ENCODE results near the gene ADAM12.

Gene ADAM12

GRCh38 chr10:126218778-126219649 lies 169.3 kb downstream of the ADAM12 start:
- no peak for TF ChIP-seq CTCF (conservative IDR thresholded peaks at IDR 0.05)
- no peak overlapping the region for H3K27ac ChIP-seq

- TF ChIP-seq CTCF (conservative IDR thresholded peaks at IDR 0.05): no peak
- no peak overlapping the region for H3K27ac ChIP-seq
Observed at GRCh38 chr10:126218174-126218573, 170.1 kb downstream of the ADAM12 start.

- TF ChIP-seq CTCF (conservative IDR thresholded peaks at IDR 0.05): no peak
- no peak overlapping the region for H3K27ac ChIP-seq
Observed at GRCh38 chr10:126216632-126216961, 171.7 kb downstream of the ADAM12 start.

DNA sequence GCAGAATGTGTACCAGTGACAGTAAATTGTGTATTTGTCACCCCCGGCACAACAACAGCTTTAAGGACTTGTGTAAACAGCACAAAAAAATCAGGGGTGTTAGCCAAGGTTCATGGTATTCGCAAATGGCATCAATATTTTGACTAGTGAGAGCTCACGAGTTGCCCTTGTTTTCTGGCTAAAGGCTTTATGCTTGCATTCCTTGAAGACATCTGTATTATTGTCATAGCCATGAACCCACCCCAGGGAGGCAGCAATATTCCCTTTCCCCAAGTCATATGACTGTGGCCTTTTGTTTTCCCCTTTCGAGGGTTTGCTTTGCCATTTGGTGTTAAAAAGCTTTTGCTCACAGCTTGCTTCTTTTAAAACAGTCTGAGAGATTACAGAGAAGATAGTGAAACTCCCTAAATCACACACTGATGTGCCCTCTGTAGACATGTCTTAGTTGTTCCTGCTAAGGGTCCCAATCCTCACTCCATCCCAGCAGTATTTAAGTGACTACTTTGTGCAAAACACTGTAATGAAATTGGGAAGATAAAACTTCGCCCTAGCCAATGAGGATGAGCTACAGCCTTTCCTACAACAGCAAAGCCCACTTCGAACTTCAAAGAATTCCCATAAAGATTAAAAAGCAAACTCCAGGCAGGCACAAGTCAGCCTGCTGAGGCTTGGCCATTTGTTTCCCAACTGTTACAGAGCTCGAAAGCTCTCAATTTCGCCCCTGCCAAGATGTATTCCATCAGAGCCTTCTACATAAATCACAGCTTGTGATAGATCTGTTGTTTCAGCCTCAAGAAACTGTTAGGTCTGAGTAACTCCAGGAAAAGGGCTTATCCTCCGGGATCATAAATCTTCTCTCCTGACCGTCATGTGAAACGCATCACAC lies 172.3 kb downstream of the ADAM12 start:
- TF ChIP-seq CTCF (conservative IDR thresholded peaks at IDR 0.05): no peak
- H3K27ac ChIP-seq: no peak overlapping the region

GRCh38 chr10:126214679-126215078 lies 173.6 kb downstream of the ADAM12 start:
- TF ChIP-seq CTCF (conservative IDR thresholded peaks at IDR 0.05): no peak
- no peak overlapping the region for H3K27ac ChIP-seq

DNA sequence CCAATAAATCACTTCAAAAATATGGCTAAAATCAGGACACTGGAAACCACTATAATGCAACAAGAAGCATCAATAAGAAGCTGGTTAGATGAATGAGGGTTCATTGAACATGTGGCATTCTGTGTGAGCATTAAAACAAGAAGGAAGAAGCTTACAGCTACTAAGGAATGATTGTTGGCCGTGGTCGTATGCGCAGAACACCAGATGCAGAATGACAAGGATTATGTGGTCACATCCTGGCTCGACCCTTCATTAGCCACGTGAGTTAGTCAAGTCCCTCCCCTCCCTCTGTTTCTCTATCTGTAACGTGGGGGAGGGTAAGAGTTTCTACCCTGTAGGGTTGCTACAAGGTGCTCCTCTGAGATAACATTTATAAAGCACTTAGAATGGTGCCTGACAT lies 174.3 kb downstream of the ADAM12 start:
- no peak for TF ChIP-seq CTCF (conservative IDR thresholded peaks at IDR 0.05)
- no peak overlapping the region for H3K27ac ChIP-seq

DNA sequence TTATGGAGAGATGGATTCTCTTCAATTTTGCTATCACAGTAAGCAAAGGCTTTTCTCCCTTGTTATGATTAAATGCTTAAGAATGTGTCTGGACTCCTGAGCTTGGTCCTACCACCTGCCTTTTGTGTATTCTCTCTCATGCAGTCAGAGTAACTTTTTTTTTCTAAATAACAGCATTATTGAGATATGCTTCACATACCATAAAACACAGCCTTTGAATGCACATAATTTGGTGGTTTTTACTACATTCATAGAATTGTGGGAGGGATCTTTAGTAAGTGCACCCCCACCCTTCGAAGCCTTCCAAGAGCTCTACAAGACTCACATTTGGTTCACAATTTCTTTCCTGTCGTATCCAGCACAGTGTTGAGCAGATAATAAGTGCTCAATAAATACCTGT lies 175.5 kb downstream of the ADAM12 start:
- H3K27ac ChIP-seq: no peak overlapping the region
- TF ChIP-seq CTCF (conservative IDR thresholded peaks at IDR 0.05): no peak
